HepG2 (cell line): ENCODE results near the gene RASSF4. TPM values are rescaled to one million over a fixed set of nuclear protein-coding genes. Genes with fewer than 3 reads are reported as not detected.

ENCODE experiments used
- AGO1 ChIP-seq: fragments of 200-400 bp; formaldehyde crosslinking; IDR thresholded peaks from 2 replicates; pipeline ENCODE4 v1.6.1; 2017; ENCODE audit warnings: mild to moderate bottlenecking, low read depth, low read length, moderate library complexity; ENCODE audit not compliant: poor library complexity, severe bottlenecking
- ATF6 ChIP-seq: sonication (generic); formaldehyde crosslinking; conservative IDR thresholded peaks from 2 replicates; pipeline ENCODE4 v1.4.0; 2020; ENCODE audit warnings: missing genetic modification reagents
- CEBPZ ChIP-seq: IDR thresholded peaks from 2 replicates; pipeline ENCODE4 v1.6.1; 2012; ENCODE audit warnings: low read length, improper control_type of control experiment
- HOXD1 ChIP-seq: sonication (generic); formaldehyde crosslinking; IDR thresholded peaks from 2 replicates; pipeline ENCODE4 v1.5.0; 2020; ENCODE audit warnings: missing genetic modification reagents
- IRF2 ChIP-seq: IDR thresholded peaks from 2 replicates; pipeline ENCODE4 v1.6.1; 2018; ENCODE audit warnings: missing genetic modification reagents, missing compliant biosample characterization
- RAD21 ChIP-seq: fragments of 450-650 bp; formaldehyde crosslinking; IDR thresholded peaks from 2 replicates; pipeline ENCODE4 v1.5.0; 2020; ENCODE audit warnings: mild to moderate bottlenecking
- SOX6 ChIP-seq, 2 experiments: fragments of 450-650 bp in 1 of 2; sonication (generic) in 1 of 2; formaldehyde crosslinking in 1 of 2; IDR thresholded peaks; 2 replicates each; pipeline versions ENCODE4 v1.4.0 to v1.6.1; 2017 to 2020; ENCODE audit warnings: antibody characterized with exemption in 1 of 2, mild to moderate bottlenecking in 1 of 2, missing genetic modification reagents in 1 of 2
- SUZ12 ChIP-seq: fragments of 150-350 bp; IDR thresholded peaks from 2 replicates; pipeline ENCODE4 v1.6.1; 2014; ENCODE audit warnings: low read depth, low read length
- TCF12 ChIP-seq, 2 experiments: fragments of 450-650 bp in 1 of 2; sonication (generic) in 1 of 2; formaldehyde crosslinking in 1 of 2; IDR thresholded peaks; 2 replicates each; pipeline versions ENCODE4 v1.6.1 to v1.8.0; 2017 to 2022; ENCODE audit warnings: antibody characterized with exemption in 1 of 2, mild to moderate bottlenecking in 1 of 2, missing genetic modification reagents in 1 of 2, moderate library complexity in 1 of 2
- TEAD2 ChIP-seq: sonication (generic); formaldehyde crosslinking; IDR thresholded peaks from 2 replicates; pipeline ENCODE4 v1.9.0; 2021; ENCODE audit warnings: missing genetic modification reagents
- ZC3H4 ChIP-seq: sonication (generic); formaldehyde crosslinking; IDR thresholded peaks from 2 replicates; pipeline ENCODE4 v1.4.0; 2020; ENCODE audit warnings: missing genetic modification reagents, borderline replicate concordance
- ZMYM3 ChIP-seq: sonication (generic); formaldehyde crosslinking; IDR thresholded peaks from 2 replicates; pipeline ENCODE4 v1.5.1; 2020; ENCODE audit warnings: mild to moderate bottlenecking, missing genetic modification reagents
- ZNF234 ChIP-seq: sonication (generic); formaldehyde crosslinking; conservative IDR thresholded peaks from 2 replicates; pipeline ENCODE4 v1.5.1; 2020; ENCODE audit warnings: mild to moderate bottlenecking, missing genetic modification reagents
- ZNF256 ChIP-seq: sonication (generic); formaldehyde crosslinking; conservative IDR thresholded peaks from 2 replicates; pipeline ENCODE4 v1.4.0; 2020; ENCODE audit warnings: missing genetic modification reagents
- ZNF281 ChIP-seq: sonication (generic); formaldehyde crosslinking; IDR thresholded peaks from 2 replicates; pipeline ENCODE4 v1.4.0; 2020; ENCODE audit warnings: missing genetic modification reagents, borderline replicate concordance
- ZNF468 ChIP-seq: sonication (generic); formaldehyde crosslinking; IDR thresholded peaks from 2 replicates; pipeline ENCODE4 v1.8.0; 2022; ENCODE audit warnings: mild to moderate bottlenecking, moderate library complexity, missing genetic modification reagents
- ZNF546 ChIP-seq: sonication (generic); formaldehyde crosslinking; conservative IDR thresholded peaks from 2 replicates; pipeline ENCODE4 v1.8.1; 2023; ENCODE audit warnings: mild to moderate bottlenecking, missing genetic modification reagents
- ZNF547 ChIP-seq: sonication (generic); formaldehyde crosslinking; IDR thresholded peaks from 2 replicates; pipeline ENCODE4 v1.5.1; 2020; ENCODE audit warnings: mild to moderate bottlenecking, missing genetic modification reagents
- ZNF775 ChIP-seq: sonication (generic); formaldehyde crosslinking; IDR thresholded peaks from 2 replicates; pipeline ENCODE4 v1.4.0; 2020; ENCODE audit warnings: missing genetic modification reagents, mild to moderate bottlenecking, moderate library complexity, borderline replicate concordance
- ZNF790 ChIP-seq: sonication (generic); formaldehyde crosslinking; IDR thresholded peaks from 2 replicates; pipeline ENCODE4 v1.8.0; 2022; ENCODE audit warnings: missing genetic modification reagents, mild to moderate bottlenecking, borderline replicate concordance
- ZNF891 ChIP-seq: sonication (generic); formaldehyde crosslinking; IDR thresholded peaks from 2 replicates; pipeline ENCODE4 v1.5.0; 2020; ENCODE audit warnings: mild to moderate bottlenecking, missing genetic modification reagents
- polyA plus RNA-seq, 8 experiments: library from polyadenylated mRNA; depleted of rRNA in 3 of 8; stranded (reverse) in 7 of 8; unstranded in 1 of 8; fragments of >200 nt; fragmentation: Illumina TruSeq in 4 of 8; extraction: Trizol in 4 of 8; gene quantifications; 2 replicates each; pipeline versions ENCODE4 v1.2.1 to v1.2.3, GENCODE V29; 2011 to 2016; ENCODE audit warnings: low read depth in 4 of 8, missing spikeins in 1 of 8, mixed read lengths in 1 of 8; ENCODE audit not compliant: insufficient read depth in 1 of 8
- total RNA-seq, 5 experiments: library from RNA; depleted of rRNA; stranded (reverse); fragments of >200 nt; fragmentation: Illumina TruSeq; extraction: Trizol; gene quantifications; 2 replicates each; pipeline ENCODE4 v1.2.3, GENCODE V29; 2016; ENCODE audit warnings: low read depth in 1 of 5

RASSF4 gene
- total and polyA plus RNA-seq, 2 of the 13 experiments (the other 11 are each of a cell fraction or from before 2014, with no cell fraction given), result 34.0 to 51.7 TPM

GRCh38 chr10:44995914-44996669 lies 36.5 kb downstream of the RASSF4 start (continued):
- peak; percentile 52; the same call in 1 of the 2 replicates for TF ChIP-seq ZNF281
- no peak for TF ChIP-seq ZNF256 (CRISPR knock-in tag)
- no peak for TF ChIP-seq TCF12 (IDR thresholded peaks at IDR 0.05)
- no peak for TF ChIP-seq TCF12 (CRISPR knock-in tag; IDR thresholded peaks at IDR 0.05)
- TF ChIP-seq ZNF891, result peak; percentile 70; the same call in 1 of the 2 replicates
- 0 out of 2 replicates have a peak, but pooled peaks have one; percentile 13 for TF ChIP-seq ZNF547 (CRISPR knock-in tag)
- TF ChIP-seq ZNF234, result no peak
- no peak for TF ChIP-seq SOX6 (IDR thresholded peaks at IDR 0.05)
- peak; percentile 88 for TF ChIP-seq SOX6 (CRISPR knock-in tag; IDR thresholded peaks at IDR 0.05)
- TF ChIP-seq ATF6 (CRISPR knock-in tag), result no peak
- TF ChIP-seq ZNF790, result no peak
- TF ChIP-seq IRF2 (CRISPR knock-in tag), result peak; percentile 55; the same call in 1 of the 2 replicates
- TF ChIP-seq ZNF546 (CRISPR knock-in tag), result no peak
- TF ChIP-seq AGO1, result no peak
- no peak for TF ChIP-seq ZNF468 (CRISPR knock-in tag)
- TF ChIP-seq ZMYM3 (CRISPR knock-in tag), result no peak
- TF ChIP-seq SUZ12, result no peak
- TF ChIP-seq HOXD1 (CRISPR knock-in tag), result peak; percentile 85; the same call in 1 of the 2 replicates
- TF ChIP-seq ZNF775 (CRISPR knock-in tag), result no peak
- peak; percentile 67; the same call in 1 of the 2 replicates for TF ChIP-seq ZC3H4 (CRISPR knock-in tag)
- TF ChIP-seq TEAD2, result no peak
- TF ChIP-seq RAD21 (CRISPR knock-in tag), result no peak
- no peak for TF ChIP-seq CEBPZ
